K562 (cell line): ENCODE data around the gene C2. TPM values are rescaled to one million over a fixed set of nuclear protein-coding genes. Genes with fewer than 3 reads are reported as not detected.
A peak's percentile ranks its signal among the peaks of the same experiment; 100 is the strongest.

Experiments
- CBX3 ChIP-seq, 2 experiments: IDR thresholded peaks; 1 replicate in 1 of 2; 2 replicates in 1 of 2; pipeline ENCODE4 v1.6.1; 2012; ENCODE audit warnings: inconsistent platforms in 2 of 2, low read length in 2 of 2, borderline replicate concordance in 1 of 2, control low read depth in 1 of 2
- DIDO1 ChIP-seq: fragments of 450-650 bp; IDR thresholded peaks from 2 replicates; pipeline ENCODE4 v1.6.1; 2016; ENCODE audit warnings: low read depth, missing biosample characterization, missing genetic modification characterization
- FOXP1 ChIP-seq: sonication (generic); formaldehyde crosslinking; IDR thresholded peaks from 2 replicates; pipeline ENCODE4 v1.8.0; 2022; ENCODE audit warnings: mild to moderate bottlenecking, missing genetic modification reagents
- HMG20A ChIP-seq: fragments of 450-650 bp; formaldehyde crosslinking; conservative IDR thresholded peaks from 2 replicates; pipeline ENCODE4 v1.4.0; 2020; ENCODE audit warnings: mild to moderate bottlenecking, mixed read lengths
- MBD2 ChIP-seq: sonication (generic); IDR thresholded peaks from 2 replicates; pipeline ENCODE4 v1.6.1; 2016; ENCODE audit warnings: low read depth, borderline replicate concordance
- MTA2 ChIP-seq: fragments of 450-650 bp; IDR thresholded peaks from 2 replicates; pipeline ENCODE4 v1.6.1; 2016; ENCODE audit warnings: low read depth
- NONO ChIP-seq, 2 experiments: fragments of 200-400 bp in 1 of 2; fragments of 450-650 bp in 1 of 2; formaldehyde crosslinking in 1 of 2; IDR thresholded peaks; 2 replicates each; pipeline ENCODE4 v1.6.1; 2017; ENCODE audit warnings: low read depth in 2 of 2, mild to moderate bottlenecking in 2 of 2, moderate library complexity in 2 of 2, low read length in 1 of 2
- PBX2 ChIP-seq, 2 experiments: IDR thresholded peaks in 1 of 2; conservative IDR thresholded peaks in 1 of 2; 2 replicates each; pipeline ENCODE4 v1.6.1; 2016; ENCODE audit warnings: low read depth in 2 of 2, mild to moderate bottlenecking in 1 of 2, missing compliant biosample characterization in 1 of 2, missing genetic modification characterization in 1 of 2, moderate library complexity in 1 of 2
- RNF219 ChIP-seq: fragments of 250-450 bp; sonication (Bioruptor Pico); IDR thresholded peaks from 2 replicates; pipeline ENCODE4 v1.5.0; 2022; ENCODE audit warnings: mild to moderate bottlenecking
- RUNX1 ChIP-seq: sonication (generic); IDR thresholded peaks from 2 replicates; pipeline ENCODE4 v1.6.1; 2016; ENCODE audit warnings: antibody characterized with exemption, low read depth
- SETDB1 ChIP-seq: IDR thresholded peaks from one replicate; pipeline ENCODE4 v1.6.1; 2012; ENCODE audit warnings: low read length, control low read depth, inconsistent platforms
- SREBF2 ChIP-seq: sonication (generic); formaldehyde crosslinking; IDR thresholded peaks from 2 replicates; pipeline ENCODE4 v1.4.0; 2020; ENCODE audit warnings: mild to moderate bottlenecking, missing genetic modification reagents
- YBX1 ChIP-seq: fragments of 450-650 bp; IDR thresholded peaks from 2 replicates; pipeline ENCODE4 v1.7.1; 2016; ENCODE audit warnings: mild to moderate bottlenecking
- ZBTB7A ChIP-seq: IDR thresholded peaks from 2 replicates; pipeline ENCODE4 v1.6.1; 2011; ENCODE audit warnings: low read depth, mild to moderate bottlenecking, low read length, moderate library complexity, borderline replicate concordance; ENCODE audit not compliant: control insufficient read depth
- ZNF436 ChIP-seq: fragments of 250-450, 450-650 bp; sonication (Bioruptor Pico); formaldehyde crosslinking; IDR thresholded peaks from 2 replicates; pipeline ENCODE4 v1.7.0; 2020; ENCODE audit warnings: mild to moderate bottlenecking
- ZNF668 ChIP-seq: fragments of 250-450 bp; sonication (Bioruptor Pico); IDR thresholded peaks from 2 replicates; pipeline ENCODE4 v1.8.0; 2022; ENCODE audit warnings: mild to moderate bottlenecking, inconsistent platforms
- polyA plus RNA-seq, 8 experiments: library from polyadenylated mRNA; depleted of rRNA in 4 of 8; stranded (reverse) in 5 of 8; unstranded in 3 of 8; fragments of >200 nt; fragmentation: Nextera tagmentation in 2 of 8; fragmentation: Illumina TruSeq in 1 of 8; extraction: Ambion mirVana in 2 of 8; extraction: Trizol in 1 of 8; gene quantifications; 2 replicates each; pipeline versions ENCODE4 v1.2.1 to v1.2.3, GENCODE V29; 2011 to 2014; ENCODE audit warnings: inconsistent platforms in 1 of 8, missing spikeins in 1 of 8
- total RNA-seq, 7 experiments: library from RNA; depleted of rRNA in 6 of 7; stranded (reverse); fragments of >200 nt in 6 of 7; fragmentation: Illumina TruSeq in 2 of 7; extraction: Trizol in 2 of 7; gene quantifications; 2 replicates each; pipeline versions ENCODE4 v1.2.1 to v1.2.3, GENCODE V29; 2011 to 2021; ENCODE audit warnings: low replicate concordance in 1 of 7
- TF ChIP-seq, protein P1 (sequence below): IDR thresholded peaks from 2 replicates; pipeline ENCODE4 v1.6.1; 2011; ENCODE audit warnings: borderline replicate concordance, low read depth, mild to moderate bottlenecking, moderate library complexity, low read length; ENCODE audit not compliant: insufficient read depth, poor library complexity, severe bottlenecking
- TF ChIP-seq, protein P2 (sequence below): fragments of 250-450 bp; sonication (Bioruptor Pico); IDR thresholded peaks from 2 replicates; pipeline ENCODE4 v1.4.0; 2020

The C2 gene
- total and polyA plus RNA-seq, 9 of the 15 experiments (the other 6 are each of a cell fraction or from before 2014, with no cell fraction given), result 0.05 to 1.1 (median 0.39) TPM; not detected in 1

GRCh38 chr6:31952140-31952805, 24.8 kb downstream of the C2 start (continued):
- TF ChIP-seq NONO (IDR thresholded peaks at IDR 0.05; ENCODE audit: low read depth in 2 of 2, low read length in 1 of 2), result 0 out of 4 replicates have a peak, but pooled peaks of 1 of the 2 experiments have one; percentile 29
- TF ChIP-seq, protein P1, sequence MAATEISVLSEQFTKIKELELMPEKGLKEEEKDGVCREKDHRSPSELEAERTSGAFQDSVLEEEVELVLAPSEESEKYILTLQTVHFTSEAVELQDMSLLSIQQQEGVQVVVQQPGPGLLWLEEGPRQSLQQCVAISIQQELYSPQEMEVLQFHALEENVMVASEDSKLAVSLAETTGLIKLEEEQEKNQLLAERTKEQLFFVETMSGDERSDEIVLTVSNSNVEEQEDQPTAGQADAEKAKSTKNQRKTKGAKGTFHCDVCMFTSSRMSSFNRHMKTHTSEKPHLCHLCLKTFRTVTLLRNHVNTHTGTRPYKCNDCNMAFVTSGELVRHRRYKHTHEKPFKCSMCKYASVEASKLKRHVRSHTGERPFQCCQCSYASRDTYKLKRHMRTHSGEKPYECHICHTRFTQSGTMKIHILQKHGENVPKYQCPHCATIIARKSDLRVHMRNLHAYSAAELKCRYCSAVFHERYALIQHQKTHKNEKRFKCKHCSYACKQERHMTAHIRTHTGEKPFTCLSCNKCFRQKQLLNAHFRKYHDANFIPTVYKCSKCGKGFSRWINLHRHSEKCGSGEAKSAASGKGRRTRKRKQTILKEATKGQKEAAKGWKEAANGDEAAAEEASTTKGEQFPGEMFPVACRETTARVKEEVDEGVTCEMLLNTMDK, result peak; percentile 64
- no peak for TF ChIP-seq ZBTB7A
- TF ChIP-seq FOXP1 (CRISPR knock-in tag), result no peak
- no peak for TF ChIP-seq SREBF2 (CRISPR knock-in tag)
- TF ChIP-seq ZNF668 (CRISPR knock-in tag), result no peak
- 0 out of 2 replicates have a peak, but pooled peaks have one; percentile 43 for TF ChIP-seq RUNX1
- TF ChIP-seq RNF219 (CRISPR knock-in tag), result no peak
- TF ChIP-seq PBX2 (CRISPR knock-in tag; IDR thresholded peaks at IDR 0.05; ENCODE audit: low read depth), result no peak
- peak; percentile 73 for TF ChIP-seq PBX2 (tag; conservative IDR thresholded peaks at IDR 0.05; ENCODE audit: low read depth)
- no peak for TF ChIP-seq SETDB1
- TF ChIP-seq, protein P2, sequence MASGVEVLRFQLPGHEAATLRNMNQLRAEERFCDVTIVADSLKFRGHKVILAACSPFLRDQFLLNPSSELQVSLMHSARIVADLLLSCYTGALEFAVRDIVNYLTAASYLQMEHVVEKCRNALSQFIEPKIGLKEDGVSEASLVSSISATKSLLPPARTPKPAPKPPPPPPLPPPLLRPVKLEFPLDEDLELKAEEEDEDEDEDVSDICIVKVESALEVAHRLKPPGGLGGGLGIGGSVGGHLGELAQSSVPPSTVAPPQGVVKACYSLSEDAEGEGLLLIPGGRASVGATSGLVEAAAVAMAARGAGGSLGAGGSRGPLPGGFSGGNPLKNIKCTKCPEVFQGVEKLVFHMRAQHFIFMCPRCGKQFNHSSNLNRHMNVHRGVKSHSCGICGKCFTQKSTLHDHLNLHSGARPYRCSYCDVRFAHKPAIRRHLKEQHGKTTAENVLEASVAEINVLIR (CRISPR knock-in tag), result no peak
- TF ChIP-seq ZNF436 (CRISPR knock-in tag), result no peak
- TF ChIP-seq MTA2, result no peak
- no peak for TF ChIP-seq MBD2
- no peak for TF ChIP-seq HMG20A (CRISPR knock-in tag)
- TF ChIP-seq YBX1, result no peak
- no peak for TF ChIP-seq CBX3 (IDR thresholded peaks at IDR 0.05; ENCODE audit: borderline replicate concordance in 1 of 2, low read length in 2 of 2)
- no peak for TF ChIP-seq DIDO1 (tag)
